Activated CD4-positive, alpha-beta T cell treated with anti-CD3 and anti-CD28 coated beads, Interleukin-2, amount 50 U/mL, for 1 hour (primary cell): ENCODE data around the gene TDRD15.
"Not testable (repeated sequence)": the region's sequence is repeated elsewhere in the genome, so short reads cannot be mapped to it uniquely, and the experiment has no call there.

Experiments
- DNase-seq: peaks from one replicate; pipeline ENCODE4 v3.0.0-alpha.2; 2020

The TDRD15 gene

GRCh38 chr2:21148718-21149117 lies 24.9 kb downstream of the TDRD15 start:
- no peak for DNase-seq

- DNase-seq = not testable (repeated sequence)
These were observed 27.5 kb downstream of the TDRD15 start for GRCh38 chr2:21151234-21151633.

- DNase-seq = no peak
These were observed 31.8 kb downstream of the TDRD15 start for GRCh38 chr2:21155365-21156136.

GRCh38 chr2:21161122-21161521 lies 37.4 kb downstream of the TDRD15 start:
- DNase-seq = no peak

GRCh38 chr2:21161832-21162614 lies 38.3 kb downstream of the TDRD15 start:
- DNase-seq = no peak

GRCh38 chr2:21162615-21162878 lies 38.8 kb downstream of the TDRD15 start:
- no peak for DNase-seq

GRCh38 chr2:21163213-21163612 lies 39.4 kb downstream of the TDRD15 start:
- DNase-seq = no peak

GRCh38 chr2:21165350-21165749 lies 41.6 kb downstream of the TDRD15 start:
- no peak for DNase-seq

GRCh38 chr2:21175895-21176646 lies 52.3 kb downstream of the TDRD15 start:
- DNase-seq = no peak

GRCh38 chr2:21181957-21182356 lies 58.2 kb downstream of the TDRD15 start:
- DNase-seq = no peak

- DNase-seq = no peak
These were observed 59.5 kb downstream of the TDRD15 start for GRCh38 chr2:21183306-21183705.

- DNase-seq = no peak
These were observed 60.0 kb downstream of the TDRD15 start for GRCh38 chr2:21183726-21184125.

GRCh38 chr2:21191535-21191934 lies 67.8 kb downstream of the TDRD15 start:
- DNase-seq = no peak
